ENCODE results near the gene MEGF11. TPM values are rescaled to one million over a fixed set of nuclear protein-coding genes. Genes with fewer than 3 reads are reported as not detected.

The MEGF11 gene
- polyA plus RNA-seq, 3 donors, result 2.6 to 3.5 (median 2.7) TPM

DNA sequence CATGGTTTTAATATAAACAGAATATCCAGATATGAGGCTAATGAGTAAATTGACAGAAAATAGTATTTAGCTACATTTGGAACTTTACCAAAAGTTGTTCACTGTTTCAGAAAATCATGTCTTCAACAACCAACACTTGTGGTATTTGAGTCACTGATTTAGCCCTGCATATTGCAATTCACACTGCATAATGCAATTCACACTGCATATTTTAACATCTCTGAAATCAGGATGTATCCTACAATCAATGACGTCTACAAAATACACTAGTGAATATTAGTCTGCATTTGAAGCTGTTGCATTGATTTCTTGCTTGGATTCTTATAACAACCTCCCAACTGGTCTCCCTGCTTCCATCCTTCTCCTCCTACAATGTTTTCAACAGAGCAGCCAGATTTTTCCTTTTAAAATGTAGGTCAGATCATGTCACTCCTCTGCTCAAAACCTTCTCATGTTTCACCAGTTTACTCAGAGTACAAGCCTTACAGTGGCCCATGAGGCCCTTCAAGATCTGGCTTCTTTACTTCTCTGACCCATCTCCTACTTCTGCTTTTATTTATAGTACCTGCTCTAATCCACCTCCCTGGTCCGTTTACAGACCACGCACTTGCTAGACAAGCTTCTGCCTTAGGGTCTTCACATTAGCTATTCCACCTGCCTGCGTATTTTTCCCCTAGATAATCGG is 395.7 kb downstream of the MEGF11 start:
- DNase-seq, result no peak

DNA sequence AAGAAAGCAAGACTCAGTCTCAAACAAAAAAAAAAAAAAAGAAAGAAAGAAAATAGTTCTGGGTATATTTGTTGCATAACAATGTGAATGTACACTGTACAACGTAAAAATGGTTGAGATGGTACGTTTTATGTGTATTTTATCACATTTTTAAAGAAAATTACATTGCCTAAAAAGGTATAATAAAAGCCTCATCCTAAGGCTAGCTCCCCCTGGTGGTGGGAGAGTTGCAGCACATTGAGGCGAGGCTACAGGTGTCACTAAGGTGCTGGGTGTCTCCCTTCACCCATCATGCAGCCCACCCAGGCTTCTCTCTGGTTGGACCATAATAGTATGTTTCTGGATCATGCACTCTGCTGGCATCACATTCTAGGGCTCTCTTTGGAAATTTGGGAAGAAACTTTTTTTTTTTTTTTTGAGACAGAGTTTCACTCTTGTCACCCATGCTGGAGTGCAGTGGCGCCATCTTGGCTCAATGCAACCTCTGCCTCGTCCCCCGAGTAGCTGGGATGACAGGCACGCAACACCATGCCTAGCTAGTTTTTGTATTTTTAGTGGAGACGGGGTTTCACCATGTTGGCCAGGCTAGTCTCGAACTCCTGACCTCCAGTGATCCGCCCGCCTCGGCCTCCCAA is 396.6 kb downstream of the MEGF11 start:
- DNase-seq, result no peak

DNA sequence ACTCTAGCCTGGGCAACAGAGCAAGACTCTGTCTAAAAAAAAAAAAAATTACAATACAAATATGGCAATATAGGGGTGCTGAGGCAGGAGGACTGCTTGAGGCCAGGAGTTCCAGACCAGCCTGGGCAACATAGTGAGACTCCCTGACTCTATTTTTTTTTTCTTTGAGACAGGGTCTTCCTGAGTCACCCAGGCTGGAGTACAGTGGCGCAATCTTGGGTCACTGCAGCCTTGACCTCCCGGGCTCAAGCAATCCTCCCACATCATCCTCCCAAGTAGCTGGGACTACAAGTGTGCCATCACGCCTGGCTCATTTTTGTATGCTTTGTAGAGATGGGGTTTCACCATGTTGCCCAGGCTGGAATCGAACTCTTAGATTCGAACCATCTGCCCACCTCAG is 401.6 kb downstream of the MEGF11 start:
- no peak for DNase-seq

DNA sequence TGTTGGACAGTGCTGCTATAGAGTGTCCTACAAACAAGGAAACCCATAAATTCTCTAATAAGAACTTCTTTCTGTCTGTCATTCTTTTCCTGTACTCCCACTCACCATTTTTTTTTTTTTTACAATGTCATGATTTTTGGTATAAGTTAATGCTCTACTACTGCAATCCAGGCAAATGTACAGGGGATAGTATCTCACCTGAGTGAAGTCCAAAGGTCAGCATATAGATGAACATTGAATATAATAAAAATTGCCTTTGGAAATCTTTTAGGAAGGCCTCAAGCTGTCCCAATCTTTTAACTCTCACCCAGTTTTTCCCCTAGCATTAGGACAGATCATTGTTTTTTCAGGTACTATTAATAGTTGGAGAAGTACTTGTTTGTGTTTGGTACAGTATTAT is 405.6 kb downstream of the MEGF11 start:
- no peak for DNase-seq

DNA sequence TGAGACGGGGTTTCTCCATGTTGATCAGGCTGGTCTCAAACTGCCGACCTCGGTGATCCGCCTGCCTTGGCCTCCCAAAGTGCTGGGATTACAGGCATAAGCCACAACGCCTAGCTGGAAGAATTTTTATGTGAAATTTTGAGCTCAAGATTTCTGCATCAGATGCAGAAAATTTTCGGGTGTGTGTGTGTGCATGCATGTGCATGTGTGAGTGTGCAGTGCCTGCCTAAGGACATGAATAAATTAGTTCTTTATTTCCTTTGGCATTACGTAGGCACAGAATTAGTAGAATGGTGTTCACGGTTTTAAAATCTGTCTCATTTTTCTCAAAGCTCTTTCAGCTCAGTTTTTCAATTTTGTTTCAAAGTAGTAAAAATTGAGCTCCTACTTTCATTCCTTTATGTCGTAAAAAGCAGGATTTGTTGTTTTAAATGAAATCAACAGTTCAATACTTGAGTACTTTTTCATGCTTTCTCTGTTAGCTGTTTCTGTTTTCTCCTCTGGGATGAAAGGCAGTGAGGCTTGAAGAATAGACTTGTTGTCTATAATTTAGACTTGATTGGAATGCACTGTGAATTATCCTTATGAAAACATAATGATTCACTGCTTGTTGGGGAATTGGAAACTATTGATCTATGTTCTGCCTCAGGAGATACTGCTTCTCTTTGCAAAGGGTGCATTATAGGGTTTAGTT is 407.6 kb downstream of the MEGF11 start:
- DNase-seq, result no peak

Other genes starting within 250 kb of the MEGF11 start
- 10 to 100 TPM; 28.6 to 47.5 (median 36.5) TPM for gene DIS3L, start 39.8 kb upstream of the MEGF11 start, polyA plus RNA-seq (ENCODE audit: insufficient read length in 3 of 3)
- 10 to 100 TPM; 16.0 to 20.7 (median 17.4) TPM for gene TIPIN, start 102.9 kb upstream of the MEGF11 start, polyA plus RNA-seq (ENCODE audit: insufficient read length in 3 of 3)
- gene MAP2K1, start 133.2 kb upstream of the MEGF11 start, polyA plus RNA-seq (ENCODE audit: insufficient read length in 3 of 3), result 10 to 100 TPM; 51.2 to 53.8 (median 51.9) TPM
- gene SNAPC5, start 244.0 kb upstream of the MEGF11 start, polyA plus RNA-seq (ENCODE audit: insufficient read length in 3 of 3), result 10 to 100 TPM; 36.4 to 40.7 (median 40.2) TPM